Heart left ventricle (tissue), 13 donors: ENCODE measurements around the gene PHACTR3.

Source experiments
- CTCF ChIP-seq, 12 donors: fragments of 200-600 bp; sonication (generic) in 4 of 12; IDR thresholded peaks; one replicate each; pipeline versions ENCODE4 v1.5.0 to v1.8.0; 2018 to 2022; ENCODE audit warnings: antibody characterized with exemption in 12 of 12, mild to moderate bottlenecking in 5 of 12
- POLR2A ChIP-seq, 2 donors: fragments of 450-650 bp; IDR thresholded peaks; one replicate each; pipeline ENCODE4 v1.6.1; 2017; ENCODE audit warnings: antibody characterized with exemption in 2 of 2, mild to moderate bottlenecking in 2 of 2, moderate library complexity in 2 of 2
- donor health status: ischemic (EF 13 %, LVEDD 7.1; RV severe dilation, severe dysfunction).
- donor health status: DM: no; HTN: yes; CAD: no.
- donor health status: DM: no; HTN: no; CAD: no.
- donor health status: ischemic (EF 25% LVEDD 6.9; RV normal size, moderate dysfunction).
- donor health status: ischemic (EF 25% LVEDD 5.7; RV mildly dilated, moderate dysfunction).
- donor health status: ischemic (EF 35%, LVEDD 5.7; RV mildly dilated, moderate dysfunction).
- donor health status: nonischemic (EF 11% LVEDD 7.7; RV severe dilation, severe dysfunction).
- donor health status: DM: yes; HTN: yes; CAD: no.
- donor health status: PGD.
- donor health status: ischemic (EF 29% LVEDD 5.4; RV normal size, mild dysfunction).
- donor health status: nonischemic (EF 23%, LVEDD 6.1; RV moderate dilation, normal function).

- TF ChIP-seq CTCF (IDR thresholded peaks at IDR 0.05): no peak
- no peak for TF ChIP-seq POLR2A (IDR thresholded peaks at IDR 0.05)
These were observed 61.6 kb downstream of the PHACTR3 start for GRCh38 chr20:59665656-59666555.
